Stimulated activated naive CD4-positive, alpha-beta T cell (primary cell): ENCODE measurements around the gene ZMYM2.
"Not testable (repeated sequence)": the region's sequence is repeated elsewhere in the genome, so short reads cannot be mapped to it uniquely, and the experiment has no call there.

Experiments used
- DNase-seq, 6 experiments: peaks; one replicate each; lab custom pipeline; 2025; lab: John Stamatoyannopoulos, UW

ZMYM2 gene

DNA sequence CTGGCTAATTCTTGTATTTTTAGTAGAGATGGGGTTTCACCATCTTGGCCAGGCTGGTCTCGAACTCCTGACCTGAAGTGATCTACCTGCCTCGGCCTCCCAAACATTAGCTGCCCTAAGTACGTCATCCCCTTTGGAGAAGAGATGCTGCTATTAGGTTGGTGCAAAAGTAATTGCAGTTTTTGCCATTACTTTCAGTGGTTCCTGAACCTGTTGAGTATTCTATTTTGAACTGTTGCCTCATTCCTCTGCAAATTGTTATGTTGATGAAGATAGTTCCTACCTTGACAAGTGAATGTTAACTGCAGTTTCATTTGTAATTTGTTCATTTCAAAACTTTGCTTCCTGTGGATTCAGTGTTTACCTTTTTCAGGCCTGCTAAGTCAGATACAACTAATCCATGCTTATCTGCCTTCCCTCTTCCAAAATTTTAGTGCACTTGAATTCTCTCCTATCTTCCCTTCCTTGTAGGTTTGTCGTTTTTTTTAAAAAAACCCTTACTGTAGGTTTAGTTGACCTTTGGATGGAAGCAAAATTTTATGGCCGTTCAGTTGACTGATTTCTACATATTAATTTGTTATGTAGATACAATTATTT is 24.0 kb downstream of the ZMYM2 start:
- DNase-seq: no peak

DNA sequence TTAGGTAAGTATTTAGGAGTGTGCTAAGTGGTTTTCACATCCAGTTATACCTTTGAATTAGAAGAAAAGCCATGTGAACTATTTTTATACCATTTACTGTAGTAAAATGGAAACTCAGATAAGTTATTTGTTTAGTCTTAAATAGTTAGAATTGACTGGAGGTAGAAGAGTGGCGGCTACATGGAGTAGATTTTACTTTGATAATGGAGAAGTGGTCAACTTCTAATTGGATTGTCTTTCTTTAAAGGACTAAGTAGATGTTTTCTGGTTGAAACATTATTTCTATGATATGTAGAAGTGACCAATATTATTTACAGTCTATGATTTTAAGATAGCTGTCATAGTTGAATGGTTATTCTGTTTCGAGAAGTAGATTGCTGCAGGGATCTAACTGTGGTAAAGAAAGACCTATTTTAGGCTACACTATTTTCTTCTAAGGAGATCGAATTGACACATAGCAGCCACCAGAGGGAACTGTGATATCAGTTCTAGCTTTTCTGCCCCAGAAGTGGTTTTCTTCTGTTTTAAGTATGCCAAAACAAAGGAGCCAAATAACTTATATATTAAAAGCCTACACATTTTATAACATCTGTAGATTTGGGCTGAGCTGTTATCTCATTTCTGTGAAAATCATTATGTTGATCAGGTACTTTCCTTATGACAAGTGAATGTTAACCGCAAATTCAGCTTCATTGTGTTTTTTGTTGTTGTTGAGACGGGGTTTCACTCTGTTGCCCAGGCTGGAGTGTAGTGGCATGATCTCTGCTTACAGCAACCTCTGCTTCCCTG is 26.1 kb downstream of the ZMYM2 start:
- peak in 1 of 6 experiments; percentile 3 for DNase-seq

DNA sequence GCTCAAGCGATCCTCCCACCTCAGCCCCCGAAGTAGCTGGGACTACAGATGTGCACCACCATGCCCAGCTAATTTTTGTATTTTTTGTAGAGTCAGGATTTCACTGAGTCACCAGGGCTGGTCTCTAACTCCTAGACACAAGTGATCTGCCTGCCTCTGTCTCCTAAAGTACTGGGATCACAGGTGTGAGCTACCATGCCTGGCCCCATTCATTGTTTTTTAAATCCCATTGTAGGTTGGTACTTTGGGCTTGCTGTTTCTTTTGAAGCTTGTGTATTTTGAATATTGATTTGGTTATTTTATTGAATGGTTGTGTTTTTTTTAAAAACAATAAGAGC is 26.7 kb downstream of the ZMYM2 start:
- DNase-seq: no peak

DNA sequence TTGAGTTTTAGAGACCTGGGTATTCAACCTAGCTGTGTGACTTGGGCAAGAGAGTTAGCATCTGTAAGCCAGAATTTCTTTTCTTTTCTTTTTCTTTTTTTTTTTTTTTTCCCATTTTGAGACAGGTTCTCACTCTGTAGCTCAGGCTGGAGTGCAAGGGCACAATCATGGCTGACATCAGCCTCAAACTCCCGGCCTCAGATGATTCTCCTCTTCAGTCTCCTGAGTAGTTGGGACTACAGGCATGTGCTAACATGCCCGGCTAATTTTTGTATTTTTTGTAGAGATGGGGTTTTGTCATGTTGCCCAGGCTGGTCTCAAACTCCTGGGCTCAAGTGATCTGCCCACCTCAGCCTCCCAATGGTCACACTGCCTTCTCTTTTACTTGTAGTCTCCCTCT is 33.0 kb downstream of the ZMYM2 start:
- DNase-seq: no peak

DNA sequence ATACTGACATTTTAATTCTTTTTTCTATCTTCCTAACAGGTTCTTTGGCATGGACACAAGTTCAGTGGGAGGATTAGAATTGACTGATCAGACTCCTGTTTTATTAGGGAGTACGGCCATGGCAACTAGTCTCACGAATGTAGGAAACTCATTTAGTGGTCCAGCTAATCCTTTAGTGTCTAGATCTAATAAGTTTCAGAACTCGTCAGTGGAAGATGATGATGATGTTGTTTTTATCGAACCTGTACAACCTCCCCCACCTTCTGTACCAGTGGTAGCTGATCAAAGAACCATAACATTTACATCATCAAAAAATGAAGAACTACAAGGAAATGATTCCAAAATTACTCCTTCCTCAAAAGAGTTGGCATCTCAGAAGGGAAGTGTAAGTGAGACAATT is 34.5 kb downstream of the ZMYM2 start:
- DNase-seq: no peak

DNA sequence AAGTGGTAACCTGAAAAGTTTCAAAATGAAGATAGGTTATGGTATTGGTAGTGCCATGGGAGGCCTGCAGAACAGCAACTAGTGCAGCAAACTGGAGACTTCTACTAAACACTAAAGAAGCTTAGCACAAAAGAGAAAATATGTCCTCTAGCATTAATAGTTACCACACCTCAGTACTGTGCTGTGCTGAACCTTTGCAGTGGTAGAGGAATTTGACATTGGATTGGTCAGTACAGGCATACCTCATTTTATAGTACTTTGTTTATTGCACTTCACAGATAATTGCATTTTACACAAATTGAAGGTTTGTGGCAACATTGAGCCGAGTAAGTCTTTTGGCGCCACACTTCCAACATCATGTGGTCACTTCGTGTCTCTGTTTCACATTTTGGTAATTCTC is 40.4 kb downstream of the ZMYM2 start:
- no peak for DNase-seq

DNA sequence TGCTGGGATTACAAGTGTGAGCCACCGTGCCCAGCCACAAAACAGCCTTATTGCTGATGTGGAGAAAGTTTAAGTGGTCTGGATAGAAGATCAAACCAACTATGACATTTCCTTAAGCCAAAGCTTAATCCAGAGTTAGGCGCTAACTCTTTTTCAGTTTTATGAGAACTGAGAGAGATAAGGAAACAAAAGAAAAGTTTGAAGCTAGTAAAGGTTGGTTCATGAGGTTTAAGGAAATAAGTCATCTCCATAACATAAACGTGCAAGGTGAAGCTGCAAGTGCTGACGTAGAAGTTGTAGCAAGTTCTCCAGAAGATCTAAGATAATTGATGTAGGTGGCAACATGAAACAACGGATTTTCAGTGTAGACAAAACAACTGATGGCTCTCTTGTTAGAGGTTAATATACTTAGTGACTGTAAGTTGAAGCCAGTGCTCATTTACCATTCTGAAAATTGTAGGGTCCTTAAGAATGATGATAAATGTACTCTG is 41.6 kb downstream of the ZMYM2 start:
- DNase-seq: no peak

DNA sequence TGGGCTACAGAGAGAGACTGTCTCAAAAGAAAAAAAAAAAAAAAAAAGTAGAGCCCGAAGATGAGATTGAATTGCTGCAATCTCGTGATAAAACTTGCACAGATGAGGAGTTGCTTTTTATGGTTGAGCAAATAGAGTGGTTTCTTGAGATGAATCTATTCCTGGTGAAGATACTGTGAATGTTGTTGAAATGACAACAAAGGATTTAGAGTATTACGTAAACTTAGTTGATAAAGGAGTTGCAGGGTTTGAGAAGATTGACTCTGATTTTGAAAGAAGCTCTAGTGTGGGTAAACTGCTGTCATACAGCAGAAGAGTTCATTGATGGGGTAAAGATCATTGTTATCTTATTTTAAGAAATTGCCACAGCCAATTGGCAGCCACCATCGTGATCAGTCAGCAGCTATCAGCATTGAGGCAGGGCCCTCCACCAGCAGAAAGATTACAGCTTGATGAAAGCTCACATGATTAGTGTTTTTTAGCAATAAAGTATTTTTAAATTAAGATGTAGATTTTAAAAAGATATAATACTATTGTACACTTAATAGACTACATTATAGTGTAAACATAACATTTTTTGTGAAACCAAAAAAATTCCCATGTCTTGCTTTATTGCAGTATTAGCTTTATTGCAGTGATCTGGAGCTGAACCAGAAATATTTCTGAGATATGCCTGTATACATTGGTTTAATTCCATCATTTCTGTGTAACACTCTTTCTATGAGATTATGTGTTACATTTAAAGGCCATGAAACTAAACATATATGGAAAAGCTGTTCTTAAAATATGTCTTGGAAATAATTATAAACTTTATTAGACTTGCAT is 43.1 kb downstream of the ZMYM2 start:
- no peak for DNase-seq

DNA sequence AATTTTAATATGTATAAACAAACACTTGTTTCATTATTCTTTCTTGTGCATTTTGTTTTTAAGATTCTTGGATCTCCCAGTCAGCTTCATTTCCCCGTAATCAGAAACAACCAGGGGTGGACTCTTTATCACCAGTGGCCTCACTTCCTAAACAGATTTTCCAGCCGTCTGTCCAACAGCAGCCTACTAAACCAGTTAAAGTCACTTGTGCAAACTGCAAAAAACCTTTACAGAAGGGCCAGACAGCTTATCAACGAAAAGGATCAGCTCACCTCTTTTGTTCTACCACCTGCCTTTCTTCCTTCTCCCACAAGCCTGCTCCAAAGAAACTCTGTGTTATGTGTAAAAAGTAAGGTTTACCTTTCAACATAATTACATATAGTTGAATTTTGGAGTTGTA is 44.3 kb downstream of the ZMYM2 start:
- no peak for DNase-seq

DNA sequence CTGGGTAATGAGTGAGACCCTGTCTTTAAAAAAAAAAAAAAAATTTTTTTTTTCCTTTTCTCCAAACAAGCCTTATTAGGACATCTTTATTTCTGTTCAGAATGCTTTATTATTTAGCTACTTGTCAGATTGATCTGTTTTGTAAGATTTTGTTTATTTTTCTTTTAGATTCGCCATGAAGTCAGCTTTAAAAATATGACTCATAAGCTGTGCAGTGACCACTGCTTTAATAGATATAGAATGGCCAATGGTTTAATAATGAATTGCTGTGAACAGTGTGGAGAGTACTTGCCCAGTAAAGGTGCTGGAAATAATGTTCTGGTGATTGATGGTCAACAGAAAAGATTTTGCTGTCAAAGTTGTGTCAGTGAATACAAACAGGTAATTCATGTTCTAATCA is 47.7 kb downstream of the ZMYM2 start:
- no peak for DNase-seq

DNA sequence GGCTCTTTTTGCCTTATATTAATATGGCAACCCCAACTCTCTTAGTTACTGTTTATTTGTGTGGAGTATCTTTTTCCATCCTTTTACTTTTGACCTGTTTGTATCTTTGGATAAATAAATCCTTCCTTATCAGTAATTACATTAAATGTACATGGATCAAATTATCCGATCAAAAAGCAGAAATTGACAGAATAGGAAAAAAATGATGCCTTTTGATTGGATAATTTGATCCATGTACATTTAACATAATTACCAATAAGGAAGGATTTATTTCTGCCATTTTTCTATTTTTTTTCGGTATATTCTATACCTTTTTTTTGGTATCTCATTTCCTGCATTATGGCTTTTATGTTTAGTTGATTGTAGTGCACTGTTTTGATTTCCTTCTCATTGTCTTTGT is 57.2 kb downstream of the ZMYM2 start:
- DNase-seq: no peak

DNA sequence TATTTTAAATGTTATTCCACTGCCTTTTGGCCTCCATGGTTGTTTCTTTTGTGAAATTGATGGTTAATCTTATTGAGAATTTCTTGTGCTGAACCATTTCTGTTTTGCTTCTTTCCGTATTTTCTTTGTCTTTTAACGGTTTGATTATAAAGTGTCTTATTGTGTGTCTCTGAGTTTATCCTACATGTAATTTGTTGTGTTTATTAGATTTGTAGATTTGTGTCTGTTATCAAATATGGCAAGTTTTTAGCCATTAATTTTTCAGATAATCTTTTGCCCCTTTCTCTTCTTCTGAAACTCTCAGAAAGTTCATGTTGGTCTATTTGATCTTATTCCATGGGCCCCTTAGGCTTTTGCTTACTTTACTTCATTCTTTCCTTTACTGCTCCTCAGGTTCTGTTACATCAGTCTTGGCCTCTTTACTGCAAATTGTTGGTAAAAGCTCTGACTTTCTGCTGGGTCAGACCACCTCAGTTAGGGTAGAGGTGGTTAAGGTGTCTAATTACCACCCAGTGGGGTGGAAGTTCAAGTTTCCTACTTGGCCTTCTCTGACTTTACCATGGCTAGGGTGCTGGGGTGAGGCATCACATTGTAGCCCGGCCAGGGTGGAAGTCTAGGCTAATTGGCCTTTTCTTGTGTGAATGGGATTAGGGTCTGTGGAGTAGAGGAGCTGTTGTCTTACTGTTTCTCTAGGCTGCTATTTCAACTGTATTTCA is 58.3 kb downstream of the ZMYM2 start:
- DNase-seq: no peak

DNA sequence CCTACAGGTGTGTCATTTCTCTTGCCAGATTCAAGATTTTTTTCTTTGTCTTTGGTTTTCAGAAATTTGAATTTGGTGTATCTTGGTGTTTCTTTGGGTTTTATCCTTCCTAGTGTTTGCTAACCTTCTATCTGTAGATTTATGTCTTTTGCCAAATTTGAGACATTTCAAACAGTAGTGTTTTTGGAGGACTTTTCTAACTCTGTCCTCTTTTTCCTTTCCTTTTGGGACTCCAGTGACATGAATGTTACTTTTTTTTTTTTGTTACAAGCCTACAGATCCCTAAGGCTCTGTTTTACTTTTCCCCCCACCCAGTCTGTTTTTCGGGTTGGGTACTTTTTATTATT is 58.8 kb downstream of the ZMYM2 start:
- DNase-seq: no peak

DNA sequence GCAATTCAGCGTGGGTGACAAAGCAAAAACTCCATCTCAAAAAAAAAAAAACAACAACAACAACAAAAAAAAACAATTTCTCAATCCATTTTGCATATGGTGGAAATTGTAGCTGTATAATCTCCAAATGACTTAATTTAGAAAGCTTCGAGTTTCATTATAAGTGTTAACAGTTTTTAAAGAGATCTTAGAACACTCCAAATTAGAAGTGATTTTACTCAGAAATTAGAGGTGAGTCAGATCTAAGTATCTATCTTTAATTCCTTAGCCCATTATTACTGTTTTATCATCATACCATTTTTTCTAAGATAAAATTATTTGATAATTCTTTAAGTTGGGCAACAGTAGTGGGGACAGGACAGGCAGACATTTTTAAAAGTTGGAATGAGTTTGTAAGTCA is 60.5 kb downstream of the ZMYM2 start:
- no peak for DNase-seq

DNA sequence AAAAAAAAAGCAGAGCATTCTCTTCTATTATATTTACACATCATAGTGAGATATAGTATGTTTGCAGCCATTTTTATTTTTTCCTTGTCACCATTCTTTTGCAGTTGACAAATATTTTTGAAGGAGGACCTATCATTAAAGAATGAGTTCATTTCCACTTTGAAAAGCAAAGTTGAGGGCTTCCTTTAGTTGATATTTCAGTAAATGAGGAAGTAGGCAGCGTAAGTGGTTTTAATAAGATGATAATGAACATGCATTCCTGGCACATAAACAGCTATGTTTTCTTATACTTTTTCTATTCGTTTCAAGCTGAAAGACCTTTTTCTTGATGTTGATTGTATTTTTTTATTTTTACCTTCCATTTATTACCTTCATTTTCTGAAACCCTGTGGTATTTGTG is 66.2 kb downstream of the ZMYM2 start:
- DNase-seq: no peak

DNA sequence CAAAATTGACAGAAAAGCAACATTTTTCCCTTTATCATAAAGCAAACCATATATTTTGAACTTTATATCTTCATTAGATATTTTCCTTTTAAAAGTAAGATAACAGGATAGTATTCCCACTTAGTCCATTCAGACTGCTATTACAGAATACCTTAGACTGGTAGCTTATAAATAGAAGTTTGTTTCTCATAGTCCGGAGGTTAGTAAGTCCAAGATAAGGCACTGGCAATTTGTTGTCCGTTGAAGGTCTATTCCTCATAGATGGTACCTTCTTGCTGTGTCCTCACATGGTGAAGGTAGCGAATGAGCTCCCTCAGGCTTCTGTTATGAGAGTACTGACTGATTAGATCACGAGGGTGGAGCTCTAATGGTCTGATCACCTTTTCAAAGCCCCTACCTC is 70.4 kb downstream of the ZMYM2 start:
- DNase-seq: no peak

DNA sequence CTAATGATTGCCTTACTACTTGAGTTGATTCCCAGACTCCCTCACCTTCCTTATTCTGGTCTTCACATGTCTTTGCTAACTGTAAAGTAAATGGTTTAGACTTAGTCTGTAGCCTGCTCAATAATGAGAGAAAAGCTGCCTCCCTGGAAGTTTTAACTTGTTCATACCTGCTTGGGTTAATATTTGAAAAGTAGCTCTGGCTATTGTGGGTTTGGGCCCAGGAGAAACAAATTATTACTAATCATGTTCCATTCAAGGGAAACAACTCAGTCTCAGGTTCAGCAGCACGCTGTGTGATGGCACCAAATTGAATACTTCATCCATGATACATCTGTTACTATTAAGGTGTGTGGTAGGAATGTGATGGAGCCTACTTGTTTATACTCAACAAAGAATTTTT is 75.0 kb downstream of the ZMYM2 start:
- no peak for DNase-seq

DNA sequence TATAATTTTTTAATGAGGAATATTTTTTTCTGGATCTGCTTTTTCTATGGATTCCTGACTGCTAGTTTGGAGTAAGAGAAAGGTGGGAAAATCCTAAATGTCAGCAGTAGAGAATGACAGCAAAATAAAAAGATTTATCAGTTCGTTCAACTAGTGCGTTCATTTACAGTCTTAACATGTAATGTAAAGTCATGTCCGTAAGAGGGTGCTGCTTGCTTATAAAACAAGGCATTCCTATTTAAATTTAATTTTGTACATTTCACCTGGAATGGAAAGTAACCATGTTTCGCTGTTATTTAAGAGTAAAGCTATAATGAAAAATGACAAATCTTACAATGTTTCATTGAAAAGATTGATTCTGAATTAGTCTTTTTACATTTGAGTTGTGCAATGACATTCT is 76.6 kb downstream of the ZMYM2 start:
- no peak for DNase-seq

DNA sequence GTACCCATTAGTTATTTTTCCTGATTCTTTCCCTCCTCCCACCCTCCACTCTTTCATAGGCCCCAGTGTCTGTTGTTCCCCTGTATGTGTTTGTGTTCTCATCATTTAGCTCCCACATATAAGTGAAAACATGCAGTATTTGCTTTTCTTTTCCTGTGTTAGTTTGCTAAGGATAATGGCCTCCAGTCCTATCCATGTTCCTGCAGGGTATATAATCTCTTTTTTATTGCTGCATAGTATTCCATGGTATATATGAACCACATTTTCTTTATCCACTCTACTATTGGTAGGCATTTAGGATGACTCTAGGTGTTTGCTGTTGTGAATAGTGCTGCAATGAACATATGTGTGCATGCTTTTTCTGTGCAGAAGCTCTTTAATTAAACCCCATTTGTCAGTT is 79.4 kb downstream of the ZMYM2 start:
- DNase-seq: no peak

DNA sequence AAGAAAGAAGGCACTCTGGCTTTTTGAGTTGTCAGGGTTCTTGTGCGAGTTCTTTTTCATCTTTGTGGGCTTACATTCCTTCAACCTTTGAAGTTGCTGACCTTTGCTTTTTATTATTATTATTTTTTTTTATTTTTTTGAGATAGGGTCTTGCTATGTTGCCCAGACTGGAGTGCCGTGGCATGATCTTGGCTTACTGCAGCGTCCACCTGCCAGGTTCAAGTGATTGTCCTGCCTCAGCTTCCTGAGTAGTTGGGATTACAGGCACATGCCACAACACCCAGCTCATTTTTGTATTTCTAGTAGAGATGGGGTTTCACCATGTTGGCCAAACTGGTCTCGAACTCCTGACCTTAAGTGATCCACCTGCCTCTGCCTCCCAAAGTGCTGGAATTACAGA is 84.1 kb downstream of the ZMYM2 start:
- not testable (repeated sequence) for DNase-seq

DNA sequence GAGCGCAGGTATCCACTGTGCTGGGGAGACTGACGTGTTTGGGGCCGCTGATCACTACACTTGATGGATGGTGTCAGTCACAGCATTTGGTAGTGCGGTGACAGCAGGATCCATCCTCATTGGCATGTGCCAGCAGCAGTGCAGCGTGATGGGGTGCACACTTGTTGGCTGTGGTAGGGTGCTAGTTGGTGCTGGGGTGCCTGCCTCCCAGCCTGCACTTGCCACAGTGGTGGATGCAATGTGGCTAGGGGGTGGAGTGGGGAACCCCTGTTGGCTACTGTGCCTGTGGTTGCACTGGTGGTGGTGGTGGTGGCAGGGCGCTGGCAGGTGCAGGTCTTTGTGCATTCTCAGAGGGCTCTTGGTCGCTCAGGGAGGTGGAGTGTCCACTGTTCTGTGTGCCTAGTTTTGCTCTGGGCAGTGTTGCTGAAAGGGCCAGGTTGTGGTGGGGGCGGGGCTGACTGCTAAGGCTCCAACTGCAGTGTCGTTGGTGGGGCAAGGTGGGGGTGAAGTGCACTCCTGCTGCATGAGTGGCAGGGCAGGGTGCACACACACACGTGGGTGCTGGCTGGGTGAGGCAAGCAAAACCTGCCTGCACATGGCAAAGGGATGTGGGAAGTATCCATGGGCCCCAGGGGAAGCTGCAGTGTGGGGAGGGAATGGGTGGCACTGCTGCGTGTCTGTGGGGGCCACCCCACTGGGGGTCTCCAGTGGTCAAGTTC is 84.8 kb downstream of the ZMYM2 start:
- DNase-seq: no peak

DNA sequence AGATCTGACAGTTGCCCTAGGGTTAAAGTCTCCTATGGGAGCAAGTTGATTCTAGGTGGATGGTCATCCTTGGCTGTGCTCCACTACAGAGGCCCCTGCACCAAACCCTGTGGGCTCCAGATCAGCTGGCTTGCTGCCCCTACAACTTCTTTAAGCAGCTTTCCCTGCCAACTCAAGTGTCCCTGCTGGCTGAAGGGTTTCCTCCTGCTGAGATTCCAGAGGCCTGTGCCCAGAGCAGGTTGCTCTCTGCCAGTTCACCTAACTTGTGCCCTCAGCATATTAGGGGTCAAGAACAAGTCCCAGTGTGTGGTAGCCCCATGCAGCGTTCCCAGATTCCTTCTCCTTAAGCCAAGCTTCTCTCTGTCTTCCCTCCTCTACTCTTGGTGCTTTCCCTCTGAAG is 85.6 kb downstream of the ZMYM2 start:
- DNase-seq: no peak
